ENCODE data around the gene DAP. TPM values are rescaled to one million over a fixed set of nuclear protein-coding genes. Genes with fewer than 3 reads are reported as not detected.

DAP gene
- total RNA-seq, 1 experiment from 2014 or later: 47.2 TPM

- Mint-ChIP-seq H3K4me1 (peaks cover 7 to 17% of the 10 kb centered on the region in 2 experiments), H3K27me3 (ENCODE audit: low read depth) (peaks cover 4% of the 10 kb centered on the region; the same call in 1 of the 2 replicates), H3K4me3 (no peak overlapping the region), H3K36me3 (ENCODE audit: insufficient read depth in 1 of 3, low read depth in 3 of 3) (no peaks in the 10 kb centered on the region), H3K27ac (no peak overlapping the region), H3K9me3 (no peaks in the 10 kb centered on the region)
- Histone ChIP-seq H2BK15ac (ENCODE audit: low read depth, low read length) (no peak overlapping the region), H3K9ac (ENCODE audit: extremely low read depth, insufficient read length, low read length) (no peak overlapping the region), H3K27me3 (ENCODE audit: insufficient read depth, low read length) (no peaks in the 10 kb centered on the region), H3K27ac (ENCODE audit: insufficient read length, low read depth, low read length) (no peak overlapping the region), H2AK5ac (ENCODE audit: insufficient read length, low read length) (no peak overlapping the region), H3K23me2 (ENCODE audit: insufficient read length, low read depth, low read length, poor library complexity, severe bottlenecking) (no peaks in the 10 kb centered on the region), H3K4me1 (ENCODE audit: insufficient read depth, low read length) (no peaks in the 10 kb centered on the region; the same call in 1 of the 2 replicates), H3T11ph (ENCODE audit: low read length) (no peak overlapping the region), H3K14ac (ENCODE audit: insufficient read depth, low read length) (no peak overlapping the region), H2BK20ac (ENCODE audit: low read depth, low read length, poor library complexity, severe bottlenecking) (no peak overlapping the region), H4K8ac (replicated peaks; ENCODE audit: insufficient read length, low read depth, low read length) (no peak overlapping the region), H4K20me1 (ENCODE audit: control insufficient read depth, insufficient read depth, insufficient read length) (no peaks in the 10 kb centered on the region), H3K23ac (ENCODE audit: insufficient read length, low read depth, low read length) (no peak overlapping the region), H3K18ac (ENCODE audit: insufficient read length, low read depth, low read length) (no peak overlapping the region), H3K79me2 (ENCODE audit: insufficient read depth, low read length) (no peaks in the 10 kb centered on the region), H2BK5ac (ENCODE audit: insufficient read length, low read length) (no peak overlapping the region), H2BK12ac (ENCODE audit: insufficient read length, low read depth, low read length) (no peak overlapping the region), H3K4ac (ENCODE audit: low read depth, low read length) (no peak overlapping the region), H4K5ac (ENCODE audit: insufficient read length, low read depth, low read length) (no peak overlapping the region), H3K4me2 (ENCODE audit: insufficient read depth, insufficient read length, low read length) (no peak overlapping the region), H2AFZ (ENCODE audit: low read length) (no peak overlapping the region), H2BK120ac (ENCODE audit: low read depth, low read length, poor library complexity, severe bottlenecking) (no peak overlapping the region), H4K91ac (ENCODE audit: insufficient read length, low read depth, low read length) (no peak overlapping the region), H3K56ac (ENCODE audit: insufficient read length, low read depth, low read length) (no peak overlapping the region), H3K79me1 (ENCODE audit: insufficient read depth, low read depth, low read length, poor library complexity, severe bottlenecking) (no peaks in the 10 kb centered on the region), H3K9me3 (ENCODE audit: control insufficient read depth, low read depth, low read length) (no peaks in the 10 kb centered on the region)
- DNase-seq: no peak
- no peak for TF ChIP-seq CTCF (conservative IDR thresholded peaks at IDR 0.05)
- no CpG with 5 or more reads among the region's 4 CpGs for WGBS (ENCODE audit: extremely low coverage, insufficient read length, low lambda C conversion rate)
Observed at GRCh38 chr5:10668697-10669096, 92.3 kb downstream of the DAP start.

Data from H9 (cell line).